Activated CD8-positive, alpha-beta T cell treated with anti-CD3 and anti-CD28 coated beads for 36 hours (primary cell): ENCODE results near the gene MAPK1IP1L. TPM values are rescaled to one million over a fixed set of nuclear protein-coding genes. Genes with fewer than 3 reads are reported as not detected.
A peak's percentile ranks its signal among the peaks of the same experiment; 100 is the strongest.

Experiments
- ATAC-seq: fragments of 200-7000 bp; cut with Tn5 transposase; one replicate; pipeline ENCODE4 v1.10.0; 2021; ENCODE audit warnings: mild to moderate bottlenecking, moderate library complexity
- CTCF ChIA-PET: fragments of 350-600 bp; sonication (Branson Sonifier 250); formaldehyde crosslinking; loops from one replicate; lab custom pipeline; 2021; ENCODE audit warnings: antibody characterized with exemption; lab: Charles Lee
- POLR2A ChIA-PET: fragments of 350-600 bp; sonication (Branson Sonifier 250); formaldehyde crosslinking; loops from one replicate; lab custom pipeline; 2021; ENCODE audit warnings: antibody characterized with exemption; lab: Charles Lee
- DNase-seq: peaks from one replicate; pipeline ENCODE4 v3.0.0-alpha.2; 2020
- H3K27ac Mint-ChIP-seq: one replicate; pipeline ENCODE4 v1.8.0; 2021; ENCODE audit warnings: mild to moderate bottlenecking, mixed read lengths
- H3K27me3 Mint-ChIP-seq: one replicate; pipeline ENCODE4 v1.8.0; 2021; ENCODE audit warnings: mixed read lengths
- H3K36me3 Mint-ChIP-seq: one replicate; pipeline ENCODE4 v1.8.0; 2021; ENCODE audit warnings: low read depth, mixed read lengths
- H3K4me1 Mint-ChIP-seq: one replicate; pipeline ENCODE4 v1.8.0; 2021; ENCODE audit warnings: low read depth, mixed read lengths
- H3K4me3 Mint-ChIP-seq: one replicate; pipeline ENCODE4 v1.8.0; 2021; ENCODE audit warnings: mild to moderate bottlenecking, moderate library complexity, mixed read lengths
- H3K9me3 Mint-ChIP-seq: one replicate; pipeline ENCODE4 v1.8.0; 2021; ENCODE audit warnings: mixed read lengths
- intact Hi-C: fragments of 100-400 bp; cut with micrococcal nuclease; formaldehyde crosslinking; loops from one replicate; pipeline ENCODE4 v1.10.0; 2022
- total RNA-seq, 2 experiments: library from RNA; stranded (reverse); gene quantifications; one replicate each; pipeline ENCODE4 v1.2.3, GENCODE V29; 2021
- TF ChIP-seq, protein P1 (sequence below): fragments of 200-600 bp; IDR thresholded peaks from one replicate; pipeline ENCODE4 v1.8.0; 2022; ENCODE audit warnings: antibody characterized with exemption, mild to moderate bottlenecking

The MAPK1IP1L gene
- total RNA-seq, 2 experiments from 2014 or later = 89.3 to 105 TPM

GRCh38 chr14:55066223-55066622, 14.8 kb downstream of the MAPK1IP1L start:
- ChIA-PET CTCF (interaction anchor here (0.7 to 2.2 kb wide), 5 partner anchors 12 to 74 kb away, joined by 3 to 13 read pairs (median 3); partner anchors contain the start of gene MAPK1IP1L), POLR2A (interaction anchor here (0.7 to 2.5 kb wide), 4 partner anchors 8 to 330 kb away, joined by 3 to 18 read pairs (median 6); partner anchors contain the start of gene MAPK1IP1L)
- TF ChIP-seq, protein P1, sequence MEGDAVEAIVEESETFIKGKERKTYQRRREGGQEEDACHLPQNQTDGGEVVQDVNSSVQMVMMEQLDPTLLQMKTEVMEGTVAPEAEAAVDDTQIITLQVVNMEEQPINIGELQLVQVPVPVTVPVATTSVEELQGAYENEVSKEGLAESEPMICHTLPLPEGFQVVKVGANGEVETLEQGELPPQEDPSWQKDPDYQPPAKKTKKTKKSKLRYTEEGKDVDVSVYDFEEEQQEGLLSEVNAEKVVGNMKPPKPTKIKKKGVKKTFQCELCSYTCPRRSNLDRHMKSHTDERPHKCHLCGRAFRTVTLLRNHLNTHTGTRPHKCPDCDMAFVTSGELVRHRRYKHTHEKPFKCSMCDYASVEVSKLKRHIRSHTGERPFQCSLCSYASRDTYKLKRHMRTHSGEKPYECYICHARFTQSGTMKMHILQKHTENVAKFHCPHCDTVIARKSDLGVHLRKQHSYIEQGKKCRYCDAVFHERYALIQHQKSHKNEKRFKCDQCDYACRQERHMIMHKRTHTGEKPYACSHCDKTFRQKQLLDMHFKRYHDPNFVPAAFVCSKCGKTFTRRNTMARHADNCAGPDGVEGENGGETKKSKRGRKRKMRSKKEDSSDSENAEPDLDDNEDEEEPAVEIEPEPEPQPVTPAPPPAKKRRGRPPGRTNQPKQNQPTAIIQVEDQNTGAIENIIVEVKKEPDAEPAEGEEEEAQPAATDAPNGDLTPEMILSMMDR = no peak
- ATAC-seq (no peak), DNase-seq (no peak)
- no peak overlapping the region for H3K4me3 Mint-ChIP-seq
- peaks cover 51% of the 10 kb centered on the region for H3K36me3 Mint-ChIP-seq
- H3K27ac Mint-ChIP-seq = no peak overlapping the region
- intact Hi-C loops = no loop called here
- no peaks in the 10 kb centered on the region for H3K9me3 Mint-ChIP-seq
- H3K27me3 Mint-ChIP-seq = no peaks in the 10 kb centered on the region
- H3K4me1 Mint-ChIP-seq = peaks cover 13% of the 10 kb centered on the region

DNA sequence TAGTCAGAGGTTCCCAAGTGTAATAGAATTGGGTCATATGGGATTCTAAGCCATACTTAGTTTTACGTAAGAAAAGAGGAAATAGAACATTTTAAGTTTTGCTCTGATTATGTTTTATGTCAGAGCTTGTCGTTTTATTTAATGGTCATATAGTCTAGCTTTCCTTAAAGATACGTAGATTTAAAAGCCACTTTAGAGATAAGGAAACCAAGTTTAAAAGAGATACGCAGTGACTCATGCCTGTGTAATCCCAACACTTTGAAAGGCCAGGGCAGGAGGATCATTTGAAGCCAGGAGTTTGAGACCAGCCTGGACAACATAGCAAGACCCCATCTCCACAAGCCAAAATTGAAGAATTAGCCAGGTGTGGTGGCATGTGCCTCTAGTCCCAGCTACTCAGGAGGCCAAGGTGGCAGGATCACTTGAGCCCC, 19.5 kb downstream of the MAPK1IP1L start:
- H3K4me3 Mint-ChIP-seq = no peak overlapping the region
- intact Hi-C loops = no loop called here
- H3K27ac Mint-ChIP-seq = no peak overlapping the region

GRCh38 chr14:55071870-55072640, 20.6 kb downstream of the MAPK1IP1L start:
- H3K27me3 Mint-ChIP-seq = no peaks in the 10 kb centered on the region
- peaks cover 27% of the 10 kb centered on the region for H3K4me1 Mint-ChIP-seq
- H3K9me3 Mint-ChIP-seq = no peaks in the 10 kb centered on the region
- intact Hi-C loops = no loop called here
- H3K27ac Mint-ChIP-seq = peak overlapping the region; percentile 73
- peaks cover 6% of the 10 kb centered on the region for H3K36me3 Mint-ChIP-seq
- DNase-seq (peak; percentile 42), ATAC-seq (peak; percentile 85)
- POLR2A ChIA-PET = interaction anchor here (1.0 to 3.6 kb wide), 6 partner anchors 9 to 66 kb away, joined by 3 to 23 read pairs (median 8); partner anchors contain the start of genes MAPK1IP1L, SOCS4 and WDHD1
- TF ChIP-seq, protein P1 = no peak
- H3K4me3 Mint-ChIP-seq = peak overlapping the region; percentile 20
- CTCF ChIA-PET = interaction anchor here (0.8 to 3.4 kb wide), 5 partner anchors 11 to 140 kb away, joined by 3 to 28 read pairs (median 3); partner anchors contain the start of gene MAPK1IP1L

More for the DNA sequence above, 19.5 kb downstream of the MAPK1IP1L start:
- Mint-ChIP-seq H3K9me3 (no peaks in the 10 kb centered on the region), H3K27me3 (no peaks in the 10 kb centered on the region), H3K4me1 (peaks cover 27% of the 10 kb centered on the region), H3K36me3 (peaks cover 13% of the 10 kb centered on the region)
- POLR2A ChIA-PET = interaction anchor here (1.5 to 3.6 kb wide), 4 partner anchors 12 to 44 kb away, joined by 3 to 23 read pairs (median 14); partner anchors contain the start of genes MAPK1IP1L, SOCS4 and WDHD1
- CTCF ChIA-PET = interaction anchor here (0.8 to 3.4 kb wide), 4 partner anchors 13 to 89 kb away, joined by 3 to 28 read pairs (median 4); partner anchors contain the start of gene MAPK1IP1L
- ATAC-seq (no peak), DNase-seq (no peak)
- TF ChIP-seq, protein P1 = no peak

- Mint-ChIP-seq H3K4me1 (peaks cover 27% of the 10 kb centered on the region), H3K9me3 (no peaks in the 10 kb centered on the region), H3K27me3 (no peaks in the 10 kb centered on the region), H3K36me3 (no peaks in the 10 kb centered on the region), H3K27ac (no peak overlapping the region), H3K4me3 (no peak overlapping the region)
- intact Hi-C loops = no loop called here
- DNase-seq = no peak
- CTCF ChIA-PET = no interaction called here
- no peak for ATAC-seq
- POLR2A ChIA-PET = no interaction called here
- TF ChIP-seq, protein P1 = no peak
These were observed 22.4 kb downstream of the MAPK1IP1L start for GRCh38 chr14:55073856-55074255.

- Mint-ChIP-seq H3K27ac (no peak overlapping the region), H3K4me1 (peaks cover 27% of the 10 kb centered on the region), H3K27me3 (no peaks in the 10 kb centered on the region), H3K4me3 (peak overlapping the region; percentile 5), H3K9me3 (no peaks in the 10 kb centered on the region), H3K36me3 (no peaks in the 10 kb centered on the region)
- POLR2A ChIA-PET = interaction anchor here (1.1 to 2.3 kb wide), 2 partner anchors 9 to 10 kb away, joined by 3 to 9 read pairs; no protein-coding TSS in a partner anchor
- no peak for DNase-seq
- intact Hi-C loops = no loop called here
- CTCF ChIA-PET = no interaction called here
- TF ChIP-seq, protein P1 = no peak
- ATAC-seq = no peak
These were observed 23.2 kb downstream of the MAPK1IP1L start for GRCh38 chr14:55074662-55075061.
